Hepatocyte (in vitro differentiated cells): Measurements from ENCODE around the gene HOXB1.

Experiments
- EZH2 ChIP-seq: fragments of 200-600 bp; sonication (generic); IDR thresholded peaks from 2 replicates; pipeline ENCODE4 v1.6.1; 2016; ENCODE audit warnings: antibody characterized with exemption, mild to moderate bottlenecking, borderline replicate concordance
- EZH2phosphoT487 ChIP-seq: fragments of 200-600 bp; sonication (generic); IDR thresholded peaks from one replicate; pipeline ENCODE4 v1.6.1; 2018; ENCODE audit warnings: antibody characterized with exemption, mild to moderate bottlenecking, low read depth, moderate library complexity; ENCODE audit not compliant: unreplicated experiment, severe bottlenecking
- TF ChIP-seq, protein P1 (sequence below): fragments of 200-600 bp; sonication (generic); IDR thresholded peaks from 2 replicates; pipeline ENCODE4 v1.5.1; 2016; ENCODE audit warnings: antibody characterized with exemption, mild to moderate bottlenecking; ENCODE audit not compliant: poor library complexity

DNA sequence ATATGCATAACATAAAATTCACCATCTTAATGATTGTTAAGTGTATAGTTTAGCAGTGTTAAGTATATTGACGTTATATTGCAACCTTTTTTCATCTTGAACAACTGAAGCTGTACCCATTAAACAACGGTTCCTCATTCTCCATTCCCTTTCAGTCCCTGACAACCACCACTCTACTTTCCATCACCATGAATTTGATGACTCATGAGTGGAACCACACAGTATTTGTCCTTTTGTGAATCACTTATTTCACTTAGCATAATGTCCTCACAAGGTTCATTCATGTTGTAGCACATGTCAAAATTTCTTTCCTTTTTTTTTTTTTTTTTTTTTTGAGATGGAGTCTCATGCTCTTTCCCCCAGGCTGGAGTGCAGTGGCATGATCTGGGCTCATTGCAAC is 46.0 kb downstream of the HOXB1 start:
- TF ChIP-seq EZH2 (no peak), EZH2phosphoT487 (no peak)
- TF ChIP-seq, protein P1, sequence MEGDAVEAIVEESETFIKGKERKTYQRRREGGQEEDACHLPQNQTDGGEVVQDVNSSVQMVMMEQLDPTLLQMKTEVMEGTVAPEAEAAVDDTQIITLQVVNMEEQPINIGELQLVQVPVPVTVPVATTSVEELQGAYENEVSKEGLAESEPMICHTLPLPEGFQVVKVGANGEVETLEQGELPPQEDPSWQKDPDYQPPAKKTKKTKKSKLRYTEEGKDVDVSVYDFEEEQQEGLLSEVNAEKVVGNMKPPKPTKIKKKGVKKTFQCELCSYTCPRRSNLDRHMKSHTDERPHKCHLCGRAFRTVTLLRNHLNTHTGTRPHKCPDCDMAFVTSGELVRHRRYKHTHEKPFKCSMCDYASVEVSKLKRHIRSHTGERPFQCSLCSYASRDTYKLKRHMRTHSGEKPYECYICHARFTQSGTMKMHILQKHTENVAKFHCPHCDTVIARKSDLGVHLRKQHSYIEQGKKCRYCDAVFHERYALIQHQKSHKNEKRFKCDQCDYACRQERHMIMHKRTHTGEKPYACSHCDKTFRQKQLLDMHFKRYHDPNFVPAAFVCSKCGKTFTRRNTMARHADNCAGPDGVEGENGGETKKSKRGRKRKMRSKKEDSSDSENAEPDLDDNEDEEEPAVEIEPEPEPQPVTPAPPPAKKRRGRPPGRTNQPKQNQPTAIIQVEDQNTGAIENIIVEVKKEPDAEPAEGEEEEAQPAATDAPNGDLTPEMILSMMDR = no peak
